H1 (cell line): ENCODE results near the gene NCLN. TPM values are rescaled to one million over a fixed set of nuclear protein-coding genes. Genes with fewer than 3 reads are reported as not detected.

ENCODE experiments used
- CTCF ChIA-PET: fragments of 300-600 bp; sonication (Branson Sonifier 250); formaldehyde crosslinking; loops from one replicate; lab custom pipeline; 2021; ENCODE audit not compliant: partially characterized antibody; lab: Charles Lee
- POLR2A ChIA-PET: fragments of 300-600 bp; sonication (Branson Sonifier 250); formaldehyde crosslinking; loops from one replicate; lab custom pipeline; 2021; ENCODE audit warnings: inconsistent platforms; ENCODE audit not compliant: partially characterized antibody; lab: Charles Lee
- DNase-seq, 2 experiments: peaks; one replicate each; pipeline versions ENCODE4 v3.0.0 to v3.0.0-alpha.2; 2010 to 2022; ENCODE audit warnings: low spot score in 2 of 2, low read depth in 1 of 2, mixed read lengths in 1 of 2
- FAIRE-seq: peaks from 2 replicates; lab custom pipeline; 2011; peaks lifted over from hg19 to GRCh38; lab: Jason Lieb, UNC
- H2AFZ ChIP-seq: 2 replicates; pipeline ENCODE4 v1.8.1; 2012; ENCODE audit warnings: low read length, inconsistent platforms
- H2AK5ac ChIP-seq: 2 replicates; pipeline ENCODE4 v1.6.1; 2013; ENCODE audit warnings: low read depth, low read length
- H2BK120ac ChIP-seq: replicated peaks from 2 replicates; pipeline ENCODE3; 2013; ENCODE audit warnings: low read depth, low read length, inconsistent platforms
- H2BK12ac ChIP-seq: 2 replicates; pipeline ENCODE4 v1.6.1; 2013; ENCODE audit warnings: low read depth, low read length
- H2BK15ac ChIP-seq: 2 replicates; pipeline ENCODE4 v1.6.1; 2013; ENCODE audit warnings: low read length
- H2BK20ac ChIP-seq: 2 replicates; pipeline ENCODE4 v1.6.1; 2013; ENCODE audit warnings: low read length
- H2BK5ac ChIP-seq: 2 replicates; pipeline ENCODE4 v1.6.1; 2013; ENCODE audit warnings: low read depth, low read length
- H3K14ac ChIP-seq: 2 replicates; pipeline ENCODE4 v1.6.1; 2013; ENCODE audit warnings: inconsistent platforms; ENCODE audit not compliant: insufficient read length
- H3K18ac ChIP-seq: 2 replicates; pipeline ENCODE4 v1.6.1; 2013; ENCODE audit warnings: low read length; ENCODE audit errors: extremely low read depth
- H3K23ac ChIP-seq: 2 replicates; pipeline ENCODE4 v1.6.1; 2013; ENCODE audit warnings: inconsistent platforms; ENCODE audit not compliant: insufficient read length
- H3K23me2 ChIP-seq: 2 replicates; pipeline ENCODE4 v1.6.1; 2013; ENCODE audit warnings: low read depth, low read length
- H3K27ac ChIP-seq: 2 replicates; pipeline ENCODE4 v1.6.1; 2011; ENCODE audit warnings: low read depth, low read length, inconsistent platforms
- H3K27me3 ChIP-seq, 4 experiments: replicated peaks in 1 of 4; 1 replicate in 1 of 4; 2 replicates in 3 of 4; pipeline versions ENCODE4 v1.6.1 to v1.8.1; 2011 to 2013; ENCODE audit warnings: low read length in 3 of 4, mild to moderate bottlenecking in 3 of 4, inconsistent platforms in 2 of 4, mixed read lengths in 2 of 4, moderate library complexity in 1 of 4; ENCODE audit not compliant: control insufficient read depth in 3 of 4, insufficient read depth in 3 of 4; ENCODE audit errors: extremely low read depth in 1 of 4
- H3K36me3 ChIP-seq, 4 experiments: 2 replicates each; pipeline versions ENCODE4 v1.6.1 to v1.8.1; 2011 to 2013; ENCODE audit warnings: mild to moderate bottlenecking in 4 of 4, low read length in 3 of 4, moderate library complexity in 2 of 4, control low read depth in 1 of 4, inconsistent platforms in 1 of 4; ENCODE audit not compliant: insufficient read depth in 4 of 4, control insufficient read depth in 2 of 4
- H3K4ac ChIP-seq: replicated peaks from 2 replicates; pipeline ENCODE3; 2013; ENCODE audit warnings: low read length, low read depth, mixed read lengths, inconsistent platforms; ENCODE audit not compliant: insufficient read length
- H3K4me1 ChIP-seq, 4 experiments: replicated peaks in 1 of 4; 1 replicate in 1 of 4; 2 replicates in 3 of 4; pipeline versions ENCODE4 v1.6.1 to v1.8.1; 2011 to 2013; ENCODE audit warnings: low read length in 3 of 4, inconsistent platforms in 2 of 4, mixed read lengths in 1 of 4; ENCODE audit not compliant: insufficient read depth in 4 of 4, control insufficient read depth in 3 of 4
- H3K4me2 ChIP-seq, 2 experiments: 2 replicates each; pipeline versions ENCODE4 v1.6.1 to v1.8.1; 2011 to 2013; ENCODE audit warnings: low read depth in 2 of 2, low read length in 2 of 2, control low read depth in 1 of 2, inconsistent platforms in 1 of 2, mild to moderate bottlenecking in 1 of 2; ENCODE audit not compliant: insufficient read depth in 1 of 2
- H3K4me3 ChIP-seq, 4 experiments: fragments of 200-600, 300-600 bp in 1 of 4; sonication (generic), shearing (Covaris generic), sonication (Bioruptor Twin) in 1 of 4; 2 replicates each; pipeline versions ENCODE4 v1.5.1 to v1.8.1; 2011 to 2016; ENCODE audit warnings: low read length in 4 of 4, low read depth in 3 of 4, control low read depth in 2 of 4, inconsistent platforms in 2 of 4, mild to moderate bottlenecking in 2 of 4, mixed read lengths in 1 of 4, moderate library complexity in 1 of 4; ENCODE audit not compliant: insufficient read depth in 2 of 4; ENCODE audit errors: extremely low read depth in 1 of 4
- H3K56ac ChIP-seq: replicated peaks from 2 replicates; pipeline ENCODE3; 2013; ENCODE audit warnings: low read depth, mild to moderate bottlenecking, mixed read lengths, low read length, inconsistent platforms; ENCODE audit not compliant: insufficient read length
- H3K79me1 ChIP-seq: 2 replicates; pipeline ENCODE4 v1.6.1; 2013; ENCODE audit warnings: low read depth, low read length, control low read depth
- H3K79me2 ChIP-seq, 2 experiments: 2 replicates each; pipeline versions ENCODE4 v1.6.1 to v1.8.1; 2012 to 2013; ENCODE audit warnings: low read length in 2 of 2, mild to moderate bottlenecking in 2 of 2, inconsistent platforms in 1 of 2; ENCODE audit not compliant: insufficient read depth in 2 of 2, control insufficient read depth in 1 of 2
- H3K9ac ChIP-seq, 4 experiments: replicated peaks in 1 of 4; 1 replicate in 1 of 4; 2 replicates in 3 of 4; pipeline versions ENCODE4 v1.6.1 to v1.8.1; 2011 to 2013; ENCODE audit warnings: low read depth in 3 of 4, low read length in 3 of 4, control low read depth in 2 of 4, mild to moderate bottlenecking in 2 of 4, moderate library complexity in 2 of 4, inconsistent platforms in 1 of 4; ENCODE audit errors: extremely low read depth in 1 of 4
- H3K9me3 ChIP-seq, 2 experiments: 2 replicates each; pipeline versions ENCODE4 v1.6.1 to v1.8.1; 2012 to 2013; ENCODE audit warnings: mild to moderate bottlenecking in 2 of 2, moderate library complexity in 2 of 2, control low read depth in 1 of 2, inconsistent platforms in 1 of 2, low read depth in 1 of 2, low read length in 1 of 2, mixed read lengths in 1 of 2; ENCODE audit not compliant: insufficient read depth in 2 of 2
- H4K20me1 ChIP-seq, 2 experiments: replicated peaks in 1 of 2; 2 replicates each; pipeline versions ENCODE3 to v1.8.1; 2011 to 2013; ENCODE audit warnings: inconsistent platforms in 2 of 2, low read length in 2 of 2, mild to moderate bottlenecking in 1 of 2; ENCODE audit not compliant: insufficient read depth in 2 of 2, control insufficient read depth in 1 of 2
- H4K5ac ChIP-seq: 2 replicates; pipeline ENCODE4 v1.6.1; 2013; ENCODE audit warnings: low read length, low read depth, mixed read lengths, inconsistent platforms; ENCODE audit not compliant: insufficient read length
- H4K8ac ChIP-seq: 2 replicates; pipeline ENCODE4 v1.8.0; 2013; ENCODE audit warnings: mild to moderate bottlenecking, moderate library complexity, low read length, inconsistent platforms; ENCODE audit not compliant: insufficient read depth; ENCODE audit errors: extremely low read depth
- H4K91ac ChIP-seq: replicated peaks from 2 replicates; pipeline ENCODE3; 2013; ENCODE audit warnings: low read length, mixed read lengths, inconsistent platforms; ENCODE audit not compliant: insufficient read length
- CBX8 ChIP-seq: fragments of 300-800, 300-1000 bp; sonication (generic); IDR thresholded peaks from 2 replicates; pipeline ENCODE4 v1.7.1; 2016; ENCODE audit warnings: low read depth, low read length, borderline replicate concordance
- CHD1 ChIP-seq: IDR thresholded peaks from 2 replicates; pipeline ENCODE4 v1.6.1; 2012; ENCODE audit warnings: low read depth, low read length, improper control_type of control experiment
- GABPA ChIP-seq: IDR thresholded peaks from 2 replicates; pipeline ENCODE4 v1.6.1; 2011; ENCODE audit warnings: mild to moderate bottlenecking, low read length, moderate library complexity, borderline replicate concordance; ENCODE audit not compliant: insufficient read depth
- HDAC2 ChIP-seq, 2 experiments: fragments of 300-600 bp in 1 of 2; sonication (generic) in 1 of 2; IDR thresholded peaks; 2 replicates each; pipeline ENCODE4 v1.6.1; 2011 to 2012; ENCODE audit warnings: low read depth in 2 of 2, low read length in 2 of 2, mild to moderate bottlenecking in 2 of 2, moderate library complexity in 2 of 2, borderline replicate concordance in 1 of 2, inconsistent platforms in 1 of 2
- POLR2A ChIP-seq, 2 experiments: IDR thresholded peaks; 1 replicate in 1 of 2; 2 replicates in 1 of 2; pipeline ENCODE4 v1.6.1; 2011; ENCODE audit warnings: low read depth in 2 of 2, low read length in 2 of 2, mild to moderate bottlenecking in 2 of 2; ENCODE audit errors: control extremely low read depth in 1 of 2
- WGBS, 2 experiments: shearing (Covaris generic) in 1 of 2; methylation state at CpG; one replicate each; pipeline versions ENCODE4 v1.1.6 to v1.1.7; 2013 to 2015; ENCODE audit warnings: low lambda C conversion rate in 2 of 2, mixed read lengths in 2 of 2, inconsistent platforms in 1 of 2, low coverage in 1 of 2, missing lambda C conversion rate in 1 of 2; ENCODE audit not compliant: insufficient replicate concordance in 2 of 2, insufficient coverage in 1 of 2, insufficient read length in 1 of 2; ENCODE audit errors: extremely low coverage in 1 of 2, missing lambda C conversion rate in 1 of 2; 5-methylcytosine and 5-hydroxymethylcytosine counted together
- polyA plus RNA-seq, 7 experiments: library from polyadenylated mRNA; depleted of rRNA in 3 of 7; stranded (reverse) in 5 of 7; unstranded in 2 of 7; fragments of >200 nt in 5 of 7; fragments of 200-250 nt in 2 of 7; gene quantifications; 1 replicate in 5 of 7; 2 replicates in 1 of 7; 4 replicates in 1 of 7; pipeline versions ENCODE4 v1.2.1 to v1.2.3, GENCODE V29; 2011 to 2013; ENCODE audit warnings: missing spikeins in 2 of 7, mixed read lengths in 2 of 7
- total RNA-seq: library from RNA; stranded (reverse); fragmentation: NEBNext Ultra II Directional; extraction: Animal tissue kit (Norgen Biotek cat#: 25700); gene quantifications from 2 replicates; pipeline ENCODE4 v1.2.1, GENCODE V29; 2021

NCLN gene
- total and polyA plus RNA-seq, 2 of the 8 experiments (the other 6 are each of a cell fraction or from before 2014, with no cell fraction given): 89.2 to 103 TPM

- Histone ChIP-seq H3K4me1 (peaks cover 0 to 16% (median 10%) of the 10 kb centered on the region in 4 experiments; a peak in 6 of 7 replicates), H3K27ac (no peak overlapping the region), H3K4ac (no peak overlapping the region), H3K79me2 (peaks cover 11 to 63% of the 10 kb centered on the region in 2 experiments), H3K14ac (no peak overlapping the region), H3K56ac (no peak overlapping the region), H2BK12ac (no peak overlapping the region), H3K4me3 (no peak overlapping the region), H4K5ac (no peak overlapping the region), H2BK5ac (no peak overlapping the region), H4K8ac (peak overlapping the region; percentile 25; the same call in 1 of the 2 replicates), H2BK15ac (no peak overlapping the region), H3K27me3 (no peaks in the 10 kb centered on the region), H3K18ac (no peak overlapping the region), H4K20me1 (peaks cover 34 to 43% of the 10 kb centered on the region in 2 experiments), H2BK20ac (no peak overlapping the region), H3K4me2 (no peak overlapping the region), H2AK5ac (no peak overlapping the region), H3K23me2 (peaks cover 6% of the 10 kb centered on the region; the same call in 1 of the 2 replicates), H2AFZ (no peak overlapping the region), H3K9me3 (no peaks in the 10 kb centered on the region), H4K91ac (no peak overlapping the region), H3K23ac (no peak overlapping the region), H3K9ac (no peak overlapping the region), H2BK120ac (no peak overlapping the region), H3K79me1 (peaks cover 40% of the 10 kb centered on the region), H3K36me3 (peaks cover 0 to 8% (median 4%) of the 10 kb centered on the region in 4 experiments; a peak in 3 of 8 replicates)
- DNase-seq: no peak
- CTCF ChIA-PET: interaction anchor here (1.1 to 2.6 kb wide), 3 partner anchors 16 to 62 kb away, joined by 3 to 14 read pairs (median 5); no protein-coding TSS in a partner anchor
- POLR2A ChIA-PET: interaction anchor here (0.6 kb wide), 1 partner anchor 460 kb away, joined by 3 read pairs; no protein-coding TSS in a partner anchor
- no peak for FAIRE-seq
- 88% methylated on average over 35 of the region's 46 CpGs; no CpG with 5 or more reads in 1 of the 2 experiments for WGBS, 2 experiments
- TF ChIP-seq GABPA: no peak
- TF ChIP-seq POLR2A (IDR thresholded peaks at IDR 0.05; ENCODE audit: control extremely low read depth in 1 of 2, low read depth in 2 of 2, low read length in 2 of 2): no peak
- TF ChIP-seq HDAC2 (IDR thresholded peaks at IDR 0.05; ENCODE audit: borderline replicate concordance in 1 of 2, low read depth in 2 of 2, low read length in 2 of 2): no peak
- TF ChIP-seq CHD1: no peak
- no peak for TF ChIP-seq CBX8
Measured at GRCh38 chr19:3190921-3191805, 5.4 kb downstream of the NCLN start.
